ENCODE measurements around the gene PFN3.

PFN3 gene

GRCh38 chr5:177367981-177368868 is 32.2 kb downstream of the PFN3 start:
- no peaks in the 10 kb centered on the region for H3K27me3 ChIP-seq (ENCODE audit: low read depth, low read length)
- peaks cover 50% of the 10 kb centered on the region for H3K4me1 ChIP-seq (ENCODE audit: low read length)
- no peak overlapping the region for H3K4me3 ChIP-seq (ENCODE audit: low read length)
- H3K4me2 ChIP-seq (ENCODE audit: low read length) = no peak overlapping the region
- H3K27ac ChIP-seq (ENCODE audit: low read length) = no peak overlapping the region
- H4K20me1 ChIP-seq (ENCODE audit: insufficient read depth, low read length) = peaks cover 14% of the 10 kb centered on the region
- no peak for TF ChIP-seq CTCF (IDR thresholded peaks at IDR 0.05; ENCODE audit: low read depth, low read length)
- no peak for TF ChIP-seq EZH2phosphoT487 (IDR thresholded peaks at IDR 0.05; ENCODE audit: low read depth)
- no peaks in the 10 kb centered on the region for H3K9me3 ChIP-seq (ENCODE audit: insufficient read depth, low read length)
- H3K9ac ChIP-seq (ENCODE audit: low read length) = no peak overlapping the region
- no peak overlapping the region for H2AFZ ChIP-seq (ENCODE audit: low read depth, low read length)
- peaks cover 6% of the 10 kb centered on the region for H3K36me3 ChIP-seq (replicated peaks; ENCODE audit: low read depth, low read length)
- H3K79me2 ChIP-seq (ENCODE audit: low read length) = no peaks in the 10 kb centered on the region

- Histone ChIP-seq H3K27me3 (ENCODE audit: low read depth, low read length) (no peaks in the 10 kb centered on the region), H2AFZ (ENCODE audit: low read depth, low read length) (no peak overlapping the region), H3K27ac (ENCODE audit: low read length) (no peak overlapping the region), H3K79me2 (ENCODE audit: low read length) (no peaks in the 10 kb centered on the region), H3K4me2 (ENCODE audit: low read length) (no peak overlapping the region), H4K20me1 (ENCODE audit: insufficient read depth, low read length) (peaks cover 14% of the 10 kb centered on the region), H3K4me1 (ENCODE audit: low read length) (peaks cover 55% of the 10 kb centered on the region), H3K9ac (ENCODE audit: low read length) (no peak overlapping the region), H3K36me3 (replicated peaks; ENCODE audit: low read depth, low read length) (peaks cover 6% of the 10 kb centered on the region), H3K4me3 (ENCODE audit: low read length) (no peak overlapping the region), H3K9me3 (ENCODE audit: insufficient read depth, low read length) (no peaks in the 10 kb centered on the region)
- TF ChIP-seq EZH2phosphoT487 (IDR thresholded peaks at IDR 0.05; ENCODE audit: low read depth) (no peak), CTCF (IDR thresholded peaks at IDR 0.05; ENCODE audit: low read depth, low read length) (no peak)
Measured at GRCh38 chr5:177367323-177367848, 33.1 kb downstream of the PFN3 start.

- Histone ChIP-seq H3K4me3 (ENCODE audit: low read length) (no peak overlapping the region), H3K4me2 (ENCODE audit: low read length) (no peak overlapping the region), H3K79me2 (ENCODE audit: low read length) (no peaks in the 10 kb centered on the region), H3K9me3 (ENCODE audit: insufficient read depth, low read length) (no peaks in the 10 kb centered on the region), H3K4me1 (ENCODE audit: low read length) (peaks cover 59% of the 10 kb centered on the region), H3K9ac (ENCODE audit: low read length) (no peak overlapping the region), H3K36me3 (replicated peaks; ENCODE audit: low read depth, low read length) (peaks cover 6% of the 10 kb centered on the region), H3K27me3 (ENCODE audit: low read depth, low read length) (no peaks in the 10 kb centered on the region), H2AFZ (ENCODE audit: low read depth, low read length) (no peak overlapping the region), H4K20me1 (ENCODE audit: insufficient read depth, low read length) (peaks cover 14% of the 10 kb centered on the region), H3K27ac (ENCODE audit: low read length) (no peak overlapping the region)
- no peak for TF ChIP-seq CTCF (IDR thresholded peaks at IDR 0.05; ENCODE audit: low read depth, low read length)
- TF ChIP-seq EZH2phosphoT487 (IDR thresholded peaks at IDR 0.05; ENCODE audit: low read depth) = no peak
Measured at GRCh38 chr5:177366528-177367322, 33.7 kb downstream of the PFN3 start.

All from OCI-LY3 (cell line).